Measurements from ENCODE around the gene BTN1A1.
"Not testable (repeated sequence)": the region's sequence is repeated elsewhere in the genome, so short reads cannot be mapped to it uniquely, and the experiment has no call there.

BTN1A1 gene

GRCh38 chr6:26500102-26500501 lies at the start of gene BTN1A1:
Gene BTN1A1 (plus strand): TSS chr6:26500303. CDS start chr6:26501287, 984 bp downstream.
- H3K4me3 ChIP-seq (ENCODE audit: low read length), result no peak within 1 kb of the TSS
- no peaks in the 10 kb centered on the region for H3K36me3 ChIP-seq (ENCODE audit: control insufficient read depth, insufficient read depth, low read length, severe bottlenecking)
- H3K4me1 ChIP-seq (ENCODE audit: control insufficient read depth, insufficient read depth, low read length), result peaks cover 5% of the 10 kb centered on the region
- H3K9ac ChIP-seq (ENCODE audit: low read length), result no peak within 1 kb of the TSS
- no peak for DNase-seq (ENCODE audit: low read depth)
- H3K9me3 ChIP-seq (ENCODE audit: control insufficient read depth, low read length), result no peaks in the 10 kb centered on the region
- H3K27me3 ChIP-seq (replicated peaks; ENCODE audit: control insufficient read depth, insufficient read depth, low read length), result peaks cover 23% of the 10 kb centered on the region

GRCh38 chr6:26452631-26453235 lies 47.4 kb upstream of the BTN1A1 start:
- H3K4me1 ChIP-seq (ENCODE audit: control insufficient read depth, insufficient read depth, low read length), result peaks cover 33% of the 10 kb centered on the region
- H3K36me3 ChIP-seq (ENCODE audit: control insufficient read depth, insufficient read depth, low read length, severe bottlenecking), result peaks cover 6% of the 10 kb centered on the region
- H3K27me3 ChIP-seq (replicated peaks; ENCODE audit: control insufficient read depth, insufficient read depth, low read length), result no peaks in the 10 kb centered on the region
- no peaks in the 10 kb centered on the region for H3K9me3 ChIP-seq (ENCODE audit: control insufficient read depth, low read length)
- DNase-seq (ENCODE audit: low read depth), result no peak
- no peak overlapping the region for H3K9ac ChIP-seq (ENCODE audit: low read length)
- H3K4me3 ChIP-seq (ENCODE audit: low read length), result no peak overlapping the region

- Histone ChIP-seq H3K4me1 (ENCODE audit: control insufficient read depth, insufficient read depth, low read length) (peaks cover 45% of the 10 kb centered on the region), H3K9ac (ENCODE audit: low read length) (no peak overlapping the region), H3K27me3 (replicated peaks; ENCODE audit: control insufficient read depth, insufficient read depth, low read length) (no peaks in the 10 kb centered on the region), H3K36me3 (ENCODE audit: control insufficient read depth, insufficient read depth, low read length, severe bottlenecking) (peaks cover 8% of the 10 kb centered on the region), H3K9me3 (ENCODE audit: control insufficient read depth, low read length) (no peaks in the 10 kb centered on the region), H3K4me3 (ENCODE audit: low read length) (no peak overlapping the region)
- no peak for DNase-seq (ENCODE audit: low read depth)
Measured at GRCh38 chr6:26454631-26455030, 45.5 kb upstream of the BTN1A1 start.

- H3K4me1 ChIP-seq (ENCODE audit: control insufficient read depth, insufficient read depth, low read length), result peaks cover 47% of the 10 kb centered on the region
- no peaks in the 10 kb centered on the region for H3K9me3 ChIP-seq (ENCODE audit: control insufficient read depth, low read length)
- H3K4me3 ChIP-seq (ENCODE audit: low read length), result no peak overlapping the region
Measured at GRCh38 chr6:26455357-26455970, 44.6 kb upstream of the BTN1A1 start.

GRCh38 chr6:26457264-26457805 lies 42.8 kb upstream of the BTN1A1 start:
- H3K4me3 ChIP-seq (ENCODE audit: low read length), result peak overlapping the region; percentile 99
- H3K9ac ChIP-seq (ENCODE audit: low read length), result peak overlapping the region; percentile 99
- H3K4me1 ChIP-seq (ENCODE audit: control insufficient read depth, insufficient read depth, low read length), result peaks cover 56% of the 10 kb centered on the region
- H3K27me3 ChIP-seq (replicated peaks; ENCODE audit: control insufficient read depth, insufficient read depth, low read length), result no peaks in the 10 kb centered on the region
- no peak for DNase-seq (ENCODE audit: low read depth)
- no peaks in the 10 kb centered on the region for H3K9me3 ChIP-seq (ENCODE audit: control insufficient read depth, low read length)
- H3K36me3 ChIP-seq (ENCODE audit: control insufficient read depth, insufficient read depth, low read length, severe bottlenecking), result peaks cover 15% of the 10 kb centered on the region

More at GRCh38 chr6:26455357-26455970, 44.6 kb upstream of the BTN1A1 start:
- DNase-seq (ENCODE audit: low read depth), result no peak
- H3K9ac ChIP-seq (ENCODE audit: low read length), result no peak overlapping the region
- peaks cover 10% of the 10 kb centered on the region for H3K36me3 ChIP-seq (ENCODE audit: control insufficient read depth, insufficient read depth, low read length, severe bottlenecking)
- no peaks in the 10 kb centered on the region for H3K27me3 ChIP-seq (replicated peaks; ENCODE audit: control insufficient read depth, insufficient read depth, low read length)

GRCh38 chr6:26457806-26458688 lies 42.1 kb upstream of the BTN1A1 start, which contains the start of gene BTN2A1:
Gene BTN2A1 (plus strand): TSS chr6:26457955. CDS start chr6:26458637, 682 bp downstream.
- peak within 1 kb of the TSS; percentile 99 for H3K4me3 ChIP-seq (ENCODE audit: low read length)
- H3K4me1 ChIP-seq (ENCODE audit: control insufficient read depth, insufficient read depth, low read length), result peaks cover 49% of the 10 kb centered on the region
- no peaks in the 10 kb centered on the region for H3K9me3 ChIP-seq (ENCODE audit: control insufficient read depth, low read length)
- no peaks in the 10 kb centered on the region for H3K27me3 ChIP-seq (replicated peaks; ENCODE audit: control insufficient read depth, insufficient read depth, low read length)
- peaks cover 22% of the 10 kb centered on the region for H3K36me3 ChIP-seq (ENCODE audit: control insufficient read depth, insufficient read depth, low read length, severe bottlenecking)
- peak; percentile 98 for DNase-seq (ENCODE audit: low read depth)
- H3K9ac ChIP-seq (ENCODE audit: low read length), result peak within 1 kb of the TSS; percentile 99

GRCh38 chr6:26459023-26459810 lies 40.9 kb upstream of the BTN1A1 start:
- Histone ChIP-seq H3K27me3 (replicated peaks; ENCODE audit: control insufficient read depth, insufficient read depth, low read length) (no peaks in the 10 kb centered on the region), H3K36me3 (ENCODE audit: control insufficient read depth, insufficient read depth, low read length, severe bottlenecking) (peaks cover 34% of the 10 kb centered on the region), H3K9ac (ENCODE audit: low read length) (peak overlapping the region; percentile 37), H3K4me1 (ENCODE audit: control insufficient read depth, insufficient read depth, low read length) (peaks cover 45% of the 10 kb centered on the region), H3K9me3 (ENCODE audit: control insufficient read depth, low read length) (no peaks in the 10 kb centered on the region), H3K4me3 (ENCODE audit: low read length) (peak overlapping the region; percentile 99)
- peak; percentile 21 for DNase-seq (ENCODE audit: low read depth)

GRCh38 chr6:26461353-26461752 lies 38.8 kb upstream of the BTN1A1 start:
- peaks cover 33% of the 10 kb centered on the region for H3K4me1 ChIP-seq (ENCODE audit: control insufficient read depth, insufficient read depth, low read length)
- not testable (repeated sequence) for H3K9me3 ChIP-seq (ENCODE audit: control insufficient read depth, low read length); H3K9ac ChIP-seq (ENCODE audit: low read length); H3K27me3 ChIP-seq (replicated peaks; ENCODE audit: control insufficient read depth, insufficient read depth, low read length); DNase-seq (ENCODE audit: low read depth)
- peaks cover 55% of the 10 kb centered on the region for H3K36me3 ChIP-seq (ENCODE audit: control insufficient read depth, insufficient read depth, low read length, severe bottlenecking)
- peak overlapping the region; percentile 42 for H3K4me3 ChIP-seq (ENCODE audit: low read length)

GRCh38 chr6:26464014-26464413 lies 36.1 kb upstream of the BTN1A1 start:
- Histone ChIP-seq H3K27me3 (replicated peaks; ENCODE audit: control insufficient read depth, insufficient read depth, low read length) (no peaks in the 10 kb centered on the region), H3K4me1 (ENCODE audit: control insufficient read depth, insufficient read depth, low read length) (peaks cover 19% of the 10 kb centered on the region), H3K9ac (ENCODE audit: low read length) (no peak overlapping the region), H3K9me3 (ENCODE audit: control insufficient read depth, low read length) (no peaks in the 10 kb centered on the region), H3K4me3 (ENCODE audit: low read length) (no peak overlapping the region), H3K36me3 (ENCODE audit: control insufficient read depth, insufficient read depth, low read length, severe bottlenecking) (peaks cover 81% of the 10 kb centered on the region)
- DNase-seq (ENCODE audit: low read depth), result no peak

GRCh38 chr6:26464416-26465131 lies 35.5 kb upstream of the BTN1A1 start:
- peaks cover 81% of the 10 kb centered on the region for H3K36me3 ChIP-seq (ENCODE audit: control insufficient read depth, insufficient read depth, low read length, severe bottlenecking)
- DNase-seq (ENCODE audit: low read depth), result no peak
- peaks cover 13% of the 10 kb centered on the region for H3K4me1 ChIP-seq (ENCODE audit: control insufficient read depth, insufficient read depth, low read length)
- H3K9ac ChIP-seq (ENCODE audit: low read length), result no peak overlapping the region
- no peaks in the 10 kb centered on the region for H3K9me3 ChIP-seq (ENCODE audit: control insufficient read depth, low read length)
- H3K4me3 ChIP-seq (ENCODE audit: low read length), result no peak overlapping the region
- H3K27me3 ChIP-seq (replicated peaks; ENCODE audit: control insufficient read depth, insufficient read depth, low read length), result no peaks in the 10 kb centered on the region
